Psoas muscle (tissue), 8 donors: ENCODE measurements around the gene TEAD1. TPM values are rescaled to one million over a fixed set of nuclear protein-coding genes. Genes with fewer than 3 reads are reported as not detected.

Experiments
- ATAC-seq, 4 donors: fragments of 200-7000 bp; cut with Tn5 transposase; one replicate each; pipeline ENCODE4 v1.9.1; 2020; ENCODE audit warnings: moderate library complexity in 3 of 4, mild to moderate bottlenecking in 2 of 4
- DNase-seq, 2 donors: peaks; one replicate each; pipeline ENCODE4 v3.0.0-alpha.2; 2020
- H3K27ac ChIP-seq: fragments of 200-600 bp; one replicate; pipeline ENCODE4 v1.8.0; 2022
- H3K27me3 ChIP-seq, 3 donors: fragments of 200-600 bp in 1 of 3; one replicate each; pipeline versions ENCODE4 v1.6.1 to v1.8.0; 2013 to 2022; ENCODE audit warnings: low read length in 2 of 3, mild to moderate bottlenecking in 2 of 3, moderate library complexity in 1 of 3; ENCODE audit not compliant: insufficient read depth in 3 of 3
- H3K36me3 ChIP-seq, 2 donors: fragments of 200-600 bp in 1 of 2; one replicate each; pipeline versions ENCODE4 v1.6.1 to v1.8.0; 2013 to 2022; ENCODE audit warnings: low read depth in 1 of 2, mild to moderate bottlenecking in 1 of 2, moderate library complexity in 1 of 2; ENCODE audit not compliant: insufficient read depth in 1 of 2
- H3K4me1 ChIP-seq: fragments of 200-600 bp; one replicate; pipeline ENCODE4 v1.8.0; 2022
- H3K4me3 ChIP-seq: fragments of 200-600 bp; one replicate; pipeline ENCODE4 v1.8.0; 2022; ENCODE audit warnings: mild to moderate bottlenecking
- H3K9me3 ChIP-seq: fragments of 200-600 bp; one replicate; pipeline ENCODE4 v1.8.0; 2022
- WGBS, 3 donors: extraction: QIAGEN DNeasy Blood & Tissue Kit; methylation state at CpG; one replicate each; pipeline versions ENCODE4 v1.1.6 to v1.1.7; 2013; 5-methylcytosine and 5-hydroxymethylcytosine counted together
- intact Hi-C, 2 donors: fragments of 100-400 bp; cut with DNase I; formaldehyde crosslinking; loops; one replicate each; pipeline versions ENCODE4 v1.11.0 to v1.14.2; 2022
- polyA plus RNA-seq, 3 donors: library from polyadenylated mRNA; stranded (reverse); fragments of 200-250 nt; gene quantifications; one replicate each; pipeline ENCODE4 v1.2.3, GENCODE V29; 2013
- total RNA-seq, 4 donors: library from RNA; stranded (reverse); fragmentation: NEBNext Ultra II Directional in 2 of 4; extraction: Animal tissue kit (Norgen Biotek cat#: 25700) in 2 of 4; gene quantifications; one replicate each; pipeline versions ENCODE4 v1.2.1 to v1.2.4, GENCODE V29; 2021 to 2023
- TF ChIP-seq, protein P1 (sequence below): fragments of 200-600 bp; IDR thresholded peaks from one replicate; pipeline ENCODE4 v1.8.0; 2022; ENCODE audit warnings: antibody characterized with exemption
- donor health status: healthy with polysubstance abuse.
- donor health status: DM: no; HTN: no; CAD: no; lungs with moderate emphysema.
- donor health status: Bipolar disorder and iron deficiency.
- donor health status: healthy.
- donor health status: DM: yes; HTN: yes; CAD: no.
- donor health status: DM: no; HTN: no; CAD: no.
- donor health status: DM: no; HTN: no; CAD: no.
- donor health status: DM: yes; HTN: yes; CAD: no.

TEAD1 gene
- total and polyA plus RNA-seq, 7 donors = 11.3 to 178 (median 112) TPM

DNA sequence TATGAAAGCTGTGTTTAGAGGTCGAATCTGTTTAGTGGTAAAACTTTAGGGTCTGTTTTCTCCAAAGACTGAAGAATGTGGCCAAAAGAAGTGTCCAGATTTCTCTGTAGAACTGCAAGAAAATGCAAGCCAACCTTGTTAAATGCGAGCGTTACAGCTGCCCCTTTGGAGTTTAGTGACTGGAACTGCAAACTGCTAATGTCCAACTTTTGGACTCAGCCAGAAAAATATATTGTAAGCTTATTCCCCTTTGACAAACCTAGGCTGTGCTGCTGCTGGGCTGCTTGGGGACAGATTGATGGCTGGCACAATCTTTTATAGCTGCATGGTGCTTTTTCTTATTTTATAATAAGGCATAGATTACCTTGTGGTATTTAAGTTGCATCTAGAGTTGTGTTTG, 3.9 kb downstream of the TEAD1 start:
- DNase-seq (no peak), ATAC-seq (no peak)
- peak overlapping the region; percentile 96 for H3K27ac ChIP-seq
- peaks cover 64% of the 10 kb centered on the region for H3K4me1 ChIP-seq
- 25 to 56% (median 25%) methylated on average over 3 of the region's 3 CpGs for WGBS, 3 donors
- H3K9me3 ChIP-seq = no peaks in the 10 kb centered on the region
- no peaks in the 10 kb centered on the region for H3K27me3 ChIP-seq
- TF ChIP-seq, protein P1, sequence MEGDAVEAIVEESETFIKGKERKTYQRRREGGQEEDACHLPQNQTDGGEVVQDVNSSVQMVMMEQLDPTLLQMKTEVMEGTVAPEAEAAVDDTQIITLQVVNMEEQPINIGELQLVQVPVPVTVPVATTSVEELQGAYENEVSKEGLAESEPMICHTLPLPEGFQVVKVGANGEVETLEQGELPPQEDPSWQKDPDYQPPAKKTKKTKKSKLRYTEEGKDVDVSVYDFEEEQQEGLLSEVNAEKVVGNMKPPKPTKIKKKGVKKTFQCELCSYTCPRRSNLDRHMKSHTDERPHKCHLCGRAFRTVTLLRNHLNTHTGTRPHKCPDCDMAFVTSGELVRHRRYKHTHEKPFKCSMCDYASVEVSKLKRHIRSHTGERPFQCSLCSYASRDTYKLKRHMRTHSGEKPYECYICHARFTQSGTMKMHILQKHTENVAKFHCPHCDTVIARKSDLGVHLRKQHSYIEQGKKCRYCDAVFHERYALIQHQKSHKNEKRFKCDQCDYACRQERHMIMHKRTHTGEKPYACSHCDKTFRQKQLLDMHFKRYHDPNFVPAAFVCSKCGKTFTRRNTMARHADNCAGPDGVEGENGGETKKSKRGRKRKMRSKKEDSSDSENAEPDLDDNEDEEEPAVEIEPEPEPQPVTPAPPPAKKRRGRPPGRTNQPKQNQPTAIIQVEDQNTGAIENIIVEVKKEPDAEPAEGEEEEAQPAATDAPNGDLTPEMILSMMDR = no peak
- intact Hi-C loops = loop anchor here (5.0 to 10.0 kb wide), 4 partner anchors 69 to 263 kb away; no protein-coding TSS in a partner anchor
- H3K4me3 ChIP-seq = peak overlapping the region; percentile 83
- no peaks in the 10 kb centered on the region for H3K36me3 ChIP-seq

DNA sequence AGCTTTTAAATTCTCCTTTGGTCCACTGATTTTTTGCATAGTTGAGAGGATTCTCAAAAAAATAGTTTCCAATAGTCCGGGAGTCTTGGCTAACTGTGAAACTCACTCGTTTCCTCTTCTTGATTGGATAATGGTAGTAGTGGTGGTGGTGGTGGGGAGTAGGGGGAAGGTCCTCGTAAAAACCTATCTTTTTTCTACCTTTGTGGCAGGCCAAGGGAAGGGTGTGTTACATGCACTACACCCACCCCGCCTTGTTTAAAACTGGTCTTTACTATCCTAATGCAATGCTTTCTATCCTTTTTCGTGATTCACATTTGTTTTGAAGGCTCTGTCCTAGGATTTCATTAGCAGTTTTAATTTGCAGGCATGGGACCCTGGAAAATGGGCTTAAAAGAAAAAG, 4.8 kb downstream of the TEAD1 start:
- ATAC-seq (no peak), DNase-seq (no peak)
- H3K4me1 ChIP-seq = peaks cover 73% of the 10 kb centered on the region
- intact Hi-C loops = loop anchor here (5.0 to 10.0 kb wide), 4 partner anchors 68 to 264 kb away; no protein-coding TSS in a partner anchor
- H3K9me3 ChIP-seq = no peaks in the 10 kb centered on the region
- no peaks in the 10 kb centered on the region for H3K27me3 ChIP-seq
- H3K36me3 ChIP-seq = no peaks in the 10 kb centered on the region
- 62 to 81% (median 63%) methylated on average over 5 of the region's 5 CpGs for WGBS, 3 donors
- peak overlapping the region; percentile 83 for H3K4me3 ChIP-seq
- TF ChIP-seq, protein P1 = no peak
- peak overlapping the region; percentile 96 for H3K27ac ChIP-seq

DNA sequence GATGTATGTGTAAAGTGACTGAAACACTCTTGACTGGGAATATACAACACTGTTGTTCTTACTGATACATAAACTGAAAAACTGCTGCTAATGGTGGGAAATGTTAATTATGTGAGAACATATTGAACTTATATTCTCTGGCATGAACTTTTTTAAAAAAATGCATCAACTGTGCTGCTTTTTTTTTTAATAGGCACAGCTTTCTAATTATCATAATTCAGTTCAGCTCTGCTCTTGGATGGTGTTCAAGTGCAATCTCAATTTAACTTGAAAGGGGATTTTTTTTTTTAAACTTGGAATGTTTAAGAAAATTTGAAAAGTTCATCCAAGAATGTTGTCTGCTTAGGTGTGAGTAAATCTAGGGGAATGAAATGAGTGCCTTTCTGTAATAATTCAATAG, 5.2 kb downstream of the TEAD1 start:
- intact Hi-C loops = loop anchor here (5.0 to 10.0 kb wide), 4 partner anchors 68 to 265 kb away; no protein-coding TSS in a partner anchor
- Histone ChIP-seq H3K4me3 (peak overlapping the region; percentile 83), H3K9me3 (no peaks in the 10 kb centered on the region), H3K36me3 (no peaks in the 10 kb centered on the region), H3K27ac (peak overlapping the region; percentile 96), H3K27me3 (no peaks in the 10 kb centered on the region), H3K4me1 (peaks cover 77% of the 10 kb centered on the region)
- TF ChIP-seq, protein P1 = no peak
- ATAC-seq (no peak), DNase-seq (no peak)

DNA sequence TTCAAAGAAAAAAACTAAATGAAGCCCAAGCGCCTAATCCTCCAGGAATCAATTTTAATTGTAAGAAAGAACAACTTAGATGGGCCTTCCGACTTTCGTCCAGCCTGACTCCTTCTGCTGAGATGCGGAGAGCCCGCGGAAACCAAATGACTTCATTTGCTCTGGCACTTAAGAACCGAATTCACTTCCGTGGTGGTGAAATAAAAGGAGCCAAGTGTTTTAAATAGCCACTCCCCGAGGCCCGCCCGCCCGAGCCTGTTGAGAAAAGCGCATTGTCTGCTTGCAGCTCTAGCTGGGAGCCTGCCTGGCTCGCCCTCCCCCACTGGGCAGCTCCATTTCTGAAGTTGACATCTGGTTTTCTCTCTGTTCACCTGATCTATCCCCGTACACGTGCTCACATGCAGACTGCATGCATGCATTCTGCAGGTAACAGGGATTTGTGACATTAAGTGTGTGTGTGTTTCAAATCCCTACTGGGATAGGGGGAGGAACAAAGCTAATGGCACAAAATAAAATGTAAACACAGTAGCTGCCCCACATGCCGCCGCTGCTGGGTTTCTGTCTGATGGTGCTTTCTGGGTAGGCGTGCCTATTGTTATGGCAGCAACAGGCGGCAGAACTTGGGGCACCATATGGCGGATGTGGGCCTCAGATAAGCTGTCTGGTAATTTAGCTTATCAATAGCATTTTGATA, 6.2 kb downstream of the TEAD1 start:
- Histone ChIP-seq H3K4me3 (peak overlapping the region; percentile 83), H3K27me3 (no peaks in the 10 kb centered on the region), H3K27ac (peak overlapping the region; percentile 96), H3K4me1 (peaks cover 87% of the 10 kb centered on the region), H3K36me3 (no peaks in the 10 kb centered on the region), H3K9me3 (no peaks in the 10 kb centered on the region)
- TF ChIP-seq, protein P1 = no peak
- ATAC-seq = peak; percentile 83 to 93 (median 88)
- peak; percentile 79 to 91 for DNase-seq
- intact Hi-C loops = no loop called here
- 22 to 31% (median 23%) methylated on average over 21 of the region's 21 CpGs for WGBS, 3 donors

DNA sequence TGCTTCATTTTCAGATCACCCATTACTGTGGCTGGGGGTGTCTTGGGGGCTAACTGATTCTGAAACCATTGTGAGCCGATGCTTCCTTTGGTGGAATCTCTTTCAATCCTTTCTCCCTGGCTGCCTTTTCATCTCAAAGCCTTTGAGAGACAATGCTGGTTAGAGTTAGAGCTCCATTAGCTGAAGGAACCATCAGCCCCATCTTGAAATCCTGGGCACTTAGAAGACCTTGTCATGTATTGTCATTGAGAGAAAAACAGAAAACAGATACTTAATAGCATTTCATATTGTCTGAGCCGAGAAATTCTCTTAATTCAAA, 6.7 kb downstream of the TEAD1 start:
- Histone ChIP-seq H3K27ac (peak overlapping the region; percentile 96), H3K4me1 (peaks cover 92% of the 10 kb centered on the region), H3K9me3 (no peaks in the 10 kb centered on the region), H3K36me3 (no peaks in the 10 kb centered on the region), H3K4me3 (peak overlapping the region; percentile 83), H3K27me3 (no peaks in the 10 kb centered on the region)
- ATAC-seq (no peak), DNase-seq (no peak)
- intact Hi-C loops = no loop called here
- TF ChIP-seq, protein P1 = no peak
- 63 to 69% (median 64%) methylated on average over 2 of the region's 2 CpGs for whole genome bisulfite sequencing, 3 donors
